DND-41 (cell line): Measurements from ENCODE around the gene COL25A1.

Experiments used
- ATAC-seq: fragments of 200-7000 bp; cut with Tn5 transposase; 3 replicates; pipeline ENCODE4 v1.9.1; 2021; ENCODE audit warnings: low read depth; ENCODE audit not compliant: insufficient read depth
- DNase-seq: peaks from one replicate; pipeline ENCODE4 v3.0.0-alpha.2; 2020
- H2AFZ ChIP-seq: 2 replicates; pipeline ENCODE4 v1.6.0; 2012; ENCODE audit warnings: low read depth, low read length
- H3K27ac ChIP-seq: 2 replicates; pipeline ENCODE4 v1.5.1; 2012; ENCODE audit warnings: low read length, inconsistent platforms
- H3K27me3 ChIP-seq: fragments of 200-600 bp; sonication (generic); 2 replicates; pipeline ENCODE4 v1.6.0; 2012; ENCODE audit warnings: low read length, mild to moderate bottlenecking, inconsistent platforms; ENCODE audit not compliant: insufficient read depth, poor library complexity
- H3K36me3 ChIP-seq: 2 replicates; pipeline ENCODE4 v1.5.1; 2012; ENCODE audit warnings: low read length, inconsistent platforms; ENCODE audit not compliant: insufficient read depth
- H3K4me1 ChIP-seq: 2 replicates; pipeline ENCODE4 v1.5.1; 2012; ENCODE audit warnings: mild to moderate bottlenecking, low read length; ENCODE audit not compliant: insufficient read depth
- H3K4me2 ChIP-seq: 2 replicates; pipeline ENCODE4 v1.6.0; 2012; ENCODE audit warnings: mild to moderate bottlenecking, moderate library complexity, low read length, inconsistent platforms; ENCODE audit not compliant: insufficient read depth
- H3K4me3 ChIP-seq, 2 experiments: fragments of 200-600 bp in 1 of 2; shearing (Covaris generic) in 1 of 2; 2 replicates each; pipeline ENCODE4 v1.5.1; 2012 to 2016; ENCODE audit warnings: inconsistent platforms in 2 of 2, low read length in 2 of 2, mild to moderate bottlenecking in 2 of 2, low read depth in 1 of 2, moderate library complexity in 1 of 2
- H3K79me2 ChIP-seq: 2 replicates; pipeline ENCODE4 v1.6.0; 2012; ENCODE audit warnings: low read length, inconsistent platforms; ENCODE audit not compliant: insufficient read depth
- H3K9ac ChIP-seq: 2 replicates; pipeline ENCODE4 v1.6.0; 2012; ENCODE audit warnings: low read depth, mild to moderate bottlenecking, inconsistent platforms, low read length, moderate library complexity
- H3K9me3 ChIP-seq: 2 replicates; pipeline ENCODE4 v1.5.1; 2012; ENCODE audit warnings: low read length, moderate library complexity, mild to moderate bottlenecking, inconsistent platforms; ENCODE audit not compliant: insufficient read depth, severe bottlenecking
- H4K20me1 ChIP-seq: 2 replicates; pipeline ENCODE4 v1.6.0; 2012; ENCODE audit warnings: low read length; ENCODE audit not compliant: insufficient read depth
- EZH2 ChIP-seq: IDR thresholded peaks from 3 replicates; pipeline ENCODE4 v1.6.1; 2012; ENCODE audit warnings: borderline replicate concordance, low read depth, mild to moderate bottlenecking, moderate library complexity, low read length, inconsistent platforms; ENCODE audit not compliant: severe bottlenecking
- TF ChIP-seq, protein P1 (sequence below): IDR thresholded peaks from 2 replicates; pipeline ENCODE4 v1.5.1; 2012; ENCODE audit warnings: borderline replicate concordance, low read length, moderate library complexity, mild to moderate bottlenecking; ENCODE audit not compliant: poor library complexity, severe bottlenecking; ENCODE audit errors: extremely low read depth

COL25A1 gene

DNA sequence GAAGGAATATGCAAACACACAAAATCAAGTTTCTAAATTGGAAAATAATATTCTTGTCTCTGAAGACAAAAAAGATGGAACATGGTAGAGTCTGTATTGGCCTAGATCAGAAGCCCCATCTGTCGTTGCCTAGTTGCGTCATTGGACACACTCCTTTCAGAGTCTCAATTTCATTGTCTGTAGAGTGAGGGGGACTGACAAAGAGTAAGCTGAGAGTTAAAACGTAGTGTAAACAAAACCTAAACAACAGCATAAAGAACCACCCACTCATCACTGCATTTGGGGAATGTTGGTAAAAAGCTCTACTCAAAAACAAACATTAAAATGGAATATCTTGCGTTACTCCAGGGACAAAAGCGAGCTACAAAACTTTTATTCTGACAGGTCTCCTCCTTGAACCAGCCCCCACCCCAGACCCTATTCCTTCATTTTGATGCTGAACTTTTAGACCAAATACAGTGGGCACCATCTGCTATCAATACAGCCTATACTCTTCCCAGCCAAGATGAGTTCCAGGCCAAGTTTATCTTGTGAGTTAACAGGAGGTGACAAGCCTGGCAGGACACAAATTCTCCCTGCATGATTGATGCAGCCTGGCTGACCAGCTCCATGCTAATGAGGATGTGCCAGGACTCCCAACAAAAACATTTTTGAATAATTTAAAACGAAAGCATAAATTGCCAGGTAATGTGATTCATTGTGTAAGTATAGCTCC, 125.2 kb downstream of the COL25A1 start:
- Histone ChIP-seq H3K4me3 (no peak overlapping the region), H3K79me2 (no peaks in the 10 kb centered on the region), H3K27ac (no peak overlapping the region), H3K9me3 (no peaks in the 10 kb centered on the region), H3K4me2 (no peak overlapping the region), H3K36me3 (no peaks in the 10 kb centered on the region), H3K4me1 (no peaks in the 10 kb centered on the region), H3K9ac (no peak overlapping the region), H3K27me3 (no peaks in the 10 kb centered on the region), H4K20me1 (no peaks in the 10 kb centered on the region), H2AFZ (no peak overlapping the region)
- DNase-seq (no peak), ATAC-seq (no peak)
- TF ChIP-seq, protein P1, sequence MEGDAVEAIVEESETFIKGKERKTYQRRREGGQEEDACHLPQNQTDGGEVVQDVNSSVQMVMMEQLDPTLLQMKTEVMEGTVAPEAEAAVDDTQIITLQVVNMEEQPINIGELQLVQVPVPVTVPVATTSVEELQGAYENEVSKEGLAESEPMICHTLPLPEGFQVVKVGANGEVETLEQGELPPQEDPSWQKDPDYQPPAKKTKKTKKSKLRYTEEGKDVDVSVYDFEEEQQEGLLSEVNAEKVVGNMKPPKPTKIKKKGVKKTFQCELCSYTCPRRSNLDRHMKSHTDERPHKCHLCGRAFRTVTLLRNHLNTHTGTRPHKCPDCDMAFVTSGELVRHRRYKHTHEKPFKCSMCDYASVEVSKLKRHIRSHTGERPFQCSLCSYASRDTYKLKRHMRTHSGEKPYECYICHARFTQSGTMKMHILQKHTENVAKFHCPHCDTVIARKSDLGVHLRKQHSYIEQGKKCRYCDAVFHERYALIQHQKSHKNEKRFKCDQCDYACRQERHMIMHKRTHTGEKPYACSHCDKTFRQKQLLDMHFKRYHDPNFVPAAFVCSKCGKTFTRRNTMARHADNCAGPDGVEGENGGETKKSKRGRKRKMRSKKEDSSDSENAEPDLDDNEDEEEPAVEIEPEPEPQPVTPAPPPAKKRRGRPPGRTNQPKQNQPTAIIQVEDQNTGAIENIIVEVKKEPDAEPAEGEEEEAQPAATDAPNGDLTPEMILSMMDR = no peak
- TF ChIP-seq EZH2 = no peak

DNA sequence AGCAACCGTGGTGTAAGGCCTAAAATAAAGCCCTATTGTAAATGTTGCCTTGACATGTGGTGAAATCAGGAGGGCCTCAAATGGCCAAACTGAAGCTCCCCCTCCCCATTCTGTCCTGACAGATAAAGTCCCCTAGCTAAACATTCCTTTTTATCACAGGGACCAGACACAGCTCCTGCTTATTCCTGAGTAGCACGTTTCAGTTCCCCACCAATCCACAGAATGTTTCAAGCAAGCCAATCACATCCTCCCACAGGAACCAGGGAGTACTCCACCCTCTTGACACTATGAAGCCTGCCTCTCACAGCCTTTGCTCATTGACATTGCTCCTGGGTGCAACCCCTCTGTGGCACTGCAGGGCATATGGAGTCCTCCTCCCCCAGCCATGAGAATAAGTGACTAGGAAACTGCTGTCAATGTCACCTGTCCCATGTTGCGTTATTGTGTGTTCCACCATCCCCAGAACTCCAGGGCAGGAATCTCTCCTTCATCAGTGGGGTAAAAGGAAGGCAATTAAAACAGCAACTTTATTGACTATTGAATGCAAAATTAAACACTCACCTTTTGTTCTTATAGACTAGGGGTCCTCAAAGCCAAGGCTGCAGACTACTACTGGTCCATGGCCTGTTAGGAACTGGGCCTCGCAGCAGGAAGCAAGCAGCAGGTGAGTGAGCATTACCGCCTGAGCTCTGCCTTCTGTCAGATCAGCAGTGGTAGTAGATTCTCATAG, 128.1 kb downstream of the COL25A1 start:
- no peaks in the 10 kb centered on the region for H3K27me3 ChIP-seq
- H3K9ac ChIP-seq = no peak overlapping the region
- 0 out of 2 replicates have a peak overlapping the region, but pooled peaks have one; percentile 1 for H2AFZ ChIP-seq
- no peak for DNase-seq
- H3K79me2 ChIP-seq = no peaks in the 10 kb centered on the region
- H3K36me3 ChIP-seq = no peaks in the 10 kb centered on the region
- no peak for ATAC-seq
- TF ChIP-seq, protein P1 = no peak
- TF ChIP-seq EZH2 = no peak
- no peaks in the 10 kb centered on the region for H3K4me1 ChIP-seq
- H4K20me1 ChIP-seq = no peaks in the 10 kb centered on the region
- H3K9me3 ChIP-seq = no peaks in the 10 kb centered on the region
- no peak overlapping the region for H3K4me3 ChIP-seq
- H3K27ac ChIP-seq = no peak overlapping the region
- no peak overlapping the region for H3K4me2 ChIP-seq

DNA sequence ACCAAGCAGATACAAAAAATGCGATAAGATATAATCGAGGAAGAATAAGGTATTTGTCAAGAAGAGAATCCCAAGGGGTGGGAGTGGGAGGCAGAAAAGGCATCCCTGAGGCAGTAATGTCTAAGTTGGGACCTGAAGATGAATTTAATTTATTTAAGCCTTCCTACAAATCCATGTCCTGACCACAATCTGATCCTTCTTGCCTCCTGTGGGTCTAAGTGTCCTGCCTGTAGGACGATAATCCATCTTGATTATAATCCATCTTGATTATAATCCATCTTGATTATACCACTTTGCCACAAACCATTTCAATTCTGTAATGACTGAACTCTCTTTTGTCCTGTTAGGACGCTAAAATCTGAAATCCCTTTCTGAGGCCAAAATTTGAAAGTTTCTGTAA, 130.2 kb downstream of the COL25A1 start:
- no peak for ATAC-seq
- Histone ChIP-seq H3K4me2 (no peak overlapping the region), H3K4me3 (no peak overlapping the region), H3K9me3 (no peaks in the 10 kb centered on the region), H4K20me1 (no peaks in the 10 kb centered on the region), H2AFZ (no peak overlapping the region), H3K9ac (no peak overlapping the region), H3K36me3 (no peaks in the 10 kb centered on the region), H3K27me3 (no peaks in the 10 kb centered on the region), H3K27ac (no peak overlapping the region), H3K79me2 (no peaks in the 10 kb centered on the region), H3K4me1 (no peaks in the 10 kb centered on the region)
- TF ChIP-seq, protein P1 = no peak
- no peak for TF ChIP-seq EZH2
- no peak for DNase-seq
